DMS 273 (cell line): ENCODE measurements around the gene NSMF.

ENCODE experiments used
- DNase-seq: peaks from one replicate; lab custom pipeline; 2025; ENCODE audit not compliant: unreplicated experiment; lab: John Stamatoyannopoulos, UW

NSMF gene

GRCh38 chr9:137492464-137493363 lies 33.6 kb upstream of the NSMF start:
- no peak for DNase-seq

- DNase-seq = no peak
These were observed 32.8 kb upstream of the NSMF start for GRCh38 chr9:137491735-137492432.

GRCh38 chr9:137490532-137491186 lies 31.5 kb upstream of the NSMF start:
- DNase-seq = no peak

- no peak for DNase-seq
These were observed 29.8 kb upstream of the NSMF start for GRCh38 chr9:137488906-137489305.

- peak; percentile 79 for DNase-seq
These were observed 29.2 kb upstream of the NSMF start for GRCh38 chr9:137488327-137488653.

- no peak for DNase-seq
These were observed 28.6 kb upstream of the NSMF start for GRCh38 chr9:137487454-137488326.

GRCh38 chr9:137486545-137487453 lies 27.7 kb upstream of the NSMF start:
- no peak for DNase-seq

- DNase-seq = no peak
These were observed 27.0 kb upstream of the NSMF start for GRCh38 chr9:137486141-137486490.

GRCh38 chr9:137485343-137486140 lies 26.4 kb upstream of the NSMF start:
- DNase-seq = no peak

- no peak for DNase-seq
These were observed 25.6 kb upstream of the NSMF start for GRCh38 chr9:137484551-137485315.

- DNase-seq = no peak
These were observed 23.1 kb upstream of the NSMF start for GRCh38 chr9:137482094-137482781.

- DNase-seq = no peak
These were observed 21.9 kb upstream of the NSMF start for GRCh38 chr9:137480686-137481683.

GRCh38 chr9:137479892-137480685 lies 21.0 kb upstream of the NSMF start:
- no peak for DNase-seq

- peak; percentile 81 for DNase-seq
These were observed 20.1 kb upstream of the NSMF start for GRCh38 chr9:137478962-137479861.

GRCh38 chr9:137478613-137478961 lies 19.5 kb upstream of the NSMF start:
- no peak for DNase-seq
